Panc1 (cell line): ENCODE results near the gene ERGIC1.

ENCODE experiments used
- CTCF ChIP-seq: fragments of 450-650 bp; IDR thresholded peaks from 2 replicates; pipeline ENCODE4 v1.5.1; 2017; ENCODE audit warnings: mild to moderate bottlenecking
- POLR2AphosphoS5 ChIP-seq: IDR thresholded peaks from 2 replicates; pipeline ENCODE4 v1.6.1; 2012; ENCODE audit warnings: mild to moderate bottlenecking, low read depth, low read length, moderate library complexity
- REST ChIP-seq, 2 experiments: IDR thresholded peaks; 2 replicates each; pipeline ENCODE4 v1.6.1; 2011 to 2012; ENCODE audit warnings: low read depth in 2 of 2, control low read depth in 1 of 2, low read length in 1 of 2, mild to moderate bottlenecking in 1 of 2, moderate library complexity in 1 of 2; ENCODE audit not compliant: insufficient read depth in 1 of 2

GRCh38 chr5:172844577-172844838, 10.5 kb downstream of the ERGIC1 start:
- TF ChIP-seq CTCF (no peak), POLR2AphosphoS5 (no peak), REST (IDR thresholded peaks at IDR 0.05; ENCODE audit: insufficient read depth in 1 of 2, low read depth in 2 of 2, low read length in 1 of 2) (no peak)
